GM19395 (cell line): ENCODE data around the gene ZDHHC7.

ENCODE experiments used
- ATAC-seq: cut with Tn5 transposase; IDR thresholded peaks from one replicate; pipeline ENCODE4 v1.9.1; 2021; ENCODE audit warnings: mild to moderate bottlenecking, moderate library complexity; ENCODE audit not compliant: unreplicated experiment

The ZDHHC7 gene

GRCh38 chr16:84970447-84971127, 40.7 kb downstream of the ZDHHC7 start:
- ATAC-seq, result no peak

DNA sequence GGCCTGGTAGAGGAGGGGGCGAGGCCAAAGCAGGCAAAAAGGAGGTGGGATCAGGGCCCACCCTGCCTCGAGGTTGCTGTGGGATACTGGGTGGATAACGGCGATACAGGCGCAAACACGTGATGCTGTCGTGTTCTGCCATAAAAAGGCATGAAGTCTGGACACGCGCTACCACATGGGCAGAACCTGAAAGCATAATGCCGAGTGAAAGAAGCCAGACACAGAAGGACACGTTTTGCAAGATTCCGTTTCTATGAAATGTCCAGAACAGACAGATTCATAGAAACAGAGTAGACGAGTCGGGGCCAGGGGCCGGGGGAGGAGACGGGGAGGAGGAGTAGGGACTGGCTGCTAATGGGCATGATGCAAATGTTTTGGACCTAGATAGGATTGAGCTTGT, 43.5 kb downstream of the ZDHHC7 start:
- no peak for ATAC-seq

DNA sequence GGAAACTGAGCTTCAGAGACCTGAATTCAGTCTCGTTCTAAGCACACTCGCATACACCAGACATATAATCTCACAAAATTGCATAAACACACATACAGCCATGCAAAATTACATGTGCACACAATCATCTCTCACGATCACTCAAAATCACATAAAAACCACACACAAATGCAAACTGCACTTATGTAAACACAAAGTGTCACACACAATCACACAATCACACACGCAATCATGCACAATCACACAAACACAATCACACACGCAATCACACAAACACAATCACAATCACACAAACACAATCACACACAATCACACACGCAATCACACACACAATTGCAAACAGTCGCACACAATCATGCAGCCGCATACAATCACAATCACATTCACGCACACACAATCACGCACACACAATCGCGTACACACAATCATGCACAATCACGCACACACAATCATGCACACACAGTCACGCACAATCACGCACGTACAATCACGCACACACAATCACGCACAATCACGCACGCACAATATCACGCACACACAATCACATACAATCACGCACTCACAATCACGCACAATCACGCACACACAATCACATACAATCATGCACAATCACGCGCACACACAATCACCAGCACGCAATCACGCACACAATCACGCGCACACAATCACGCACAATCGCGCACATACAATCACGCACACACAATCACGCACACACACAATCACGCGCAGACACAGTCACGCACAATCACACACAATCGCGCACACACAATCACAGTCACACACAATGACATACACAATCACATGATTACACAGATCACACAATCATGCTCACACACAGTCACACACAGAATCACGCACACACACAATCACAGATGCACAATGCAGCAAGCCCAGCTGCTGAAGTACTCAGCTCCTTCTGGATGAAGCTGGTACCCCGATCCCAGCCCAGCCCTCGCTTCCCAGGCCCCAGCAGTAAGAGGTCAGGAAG, 45.6 kb downstream of the ZDHHC7 start:
- no peak for ATAC-seq

- ATAC-seq, result no peak
Measured at GRCh38 chr16:84964386-84965128, 46.8 kb downstream of the ZDHHC7 start.

GRCh38 chr16:84963066-84963465, 48.3 kb downstream of the ZDHHC7 start:
- no peak for ATAC-seq

DNA sequence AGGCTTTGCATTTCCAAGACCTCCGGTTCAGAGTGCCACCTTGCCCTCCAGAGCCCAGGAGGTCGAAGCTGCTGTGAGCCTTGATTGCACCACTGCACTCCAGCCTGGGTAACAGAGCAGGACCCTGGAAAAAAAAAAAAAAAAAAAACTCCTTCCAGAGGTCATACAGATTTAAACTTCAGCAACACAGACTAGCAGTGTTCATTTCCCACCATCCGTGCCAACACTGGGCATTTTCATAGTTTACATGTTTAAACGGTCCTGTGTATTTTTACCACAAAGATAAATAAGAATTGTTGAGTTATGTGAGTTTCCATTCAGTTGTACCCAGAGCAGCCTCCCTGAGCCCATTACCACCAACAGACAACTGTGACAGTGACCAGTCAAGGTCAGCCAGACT, 50.4 kb downstream of the ZDHHC7 start:
- ATAC-seq, result no peak

- no peak for ATAC-seq
Measured at GRCh38 chr16:84959784-84960417, 51.4 kb downstream of the ZDHHC7 start.

DNA sequence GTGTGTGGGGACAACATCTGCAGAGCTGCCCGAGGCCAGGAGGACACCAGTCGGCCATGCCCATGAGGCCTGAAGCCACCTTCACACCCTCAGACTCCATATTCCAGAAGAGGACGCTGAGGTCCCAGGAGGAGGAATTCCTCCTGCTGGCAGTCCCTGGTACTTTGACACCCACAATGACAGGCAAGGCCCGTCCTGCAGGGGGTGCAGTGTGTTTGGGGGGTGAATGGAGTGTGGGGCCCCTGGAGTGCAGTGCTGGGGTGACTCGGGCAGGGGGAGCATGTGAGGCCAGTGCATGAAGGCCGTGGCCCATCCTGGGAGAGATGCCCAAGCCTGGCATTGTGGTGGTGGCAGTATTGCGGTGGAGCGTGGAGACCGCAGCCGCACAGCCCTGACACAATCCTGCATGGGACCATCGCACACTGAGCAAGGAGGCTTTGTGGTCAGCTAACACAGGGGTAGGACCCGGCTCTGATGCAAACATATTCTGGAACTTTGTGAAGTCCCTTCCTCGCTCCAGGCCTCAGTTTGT, 52.2 kb downstream of the ZDHHC7 start:
- ATAC-seq, result no peak

DNA sequence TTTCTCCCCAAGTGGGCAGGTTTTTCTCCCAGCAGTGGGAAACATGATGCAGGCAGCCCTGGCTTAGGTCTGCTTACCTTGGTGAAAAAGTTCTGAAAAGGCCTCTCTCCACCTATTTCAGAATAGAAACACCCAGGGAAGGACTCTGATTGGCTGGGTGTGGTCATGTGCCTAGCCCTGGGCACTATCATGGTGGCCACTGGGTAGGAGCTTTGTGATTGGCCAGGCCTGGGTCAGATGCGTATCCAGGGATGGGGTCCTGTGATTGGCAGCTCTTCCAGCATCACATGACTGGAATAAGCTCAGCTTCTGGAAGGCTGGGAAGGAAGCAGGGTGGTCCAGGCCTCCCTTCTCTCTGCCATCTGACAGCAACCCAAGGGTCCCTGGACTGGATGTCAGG, 53.5 kb downstream of the ZDHHC7 start:
- no peak for ATAC-seq

GRCh38 chr16:84957192-84957591, 54.1 kb downstream of the ZDHHC7 start:
- no peak for ATAC-seq

DNA sequence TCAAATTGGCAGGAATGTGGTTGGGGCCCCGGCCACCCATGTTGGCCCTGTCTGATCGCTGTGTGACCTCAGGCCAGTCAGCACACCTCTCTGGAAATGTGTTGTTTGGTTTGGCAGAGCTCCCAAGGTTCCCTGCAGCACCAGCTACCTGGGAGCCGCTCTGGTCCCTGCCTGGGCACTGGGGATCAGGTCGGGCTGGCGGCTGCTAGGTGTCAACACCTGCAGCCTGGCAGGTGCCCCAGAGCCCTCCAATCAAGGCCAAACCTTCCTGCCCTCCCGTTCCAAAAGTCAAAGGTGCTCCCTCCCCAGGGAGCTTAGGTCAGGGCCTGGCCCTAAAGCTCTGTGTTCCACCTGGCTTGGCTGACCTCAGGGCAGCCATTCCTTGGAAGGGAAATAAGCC, 55.9 kb downstream of the ZDHHC7 start:
- no peak for ATAC-seq

DNA sequence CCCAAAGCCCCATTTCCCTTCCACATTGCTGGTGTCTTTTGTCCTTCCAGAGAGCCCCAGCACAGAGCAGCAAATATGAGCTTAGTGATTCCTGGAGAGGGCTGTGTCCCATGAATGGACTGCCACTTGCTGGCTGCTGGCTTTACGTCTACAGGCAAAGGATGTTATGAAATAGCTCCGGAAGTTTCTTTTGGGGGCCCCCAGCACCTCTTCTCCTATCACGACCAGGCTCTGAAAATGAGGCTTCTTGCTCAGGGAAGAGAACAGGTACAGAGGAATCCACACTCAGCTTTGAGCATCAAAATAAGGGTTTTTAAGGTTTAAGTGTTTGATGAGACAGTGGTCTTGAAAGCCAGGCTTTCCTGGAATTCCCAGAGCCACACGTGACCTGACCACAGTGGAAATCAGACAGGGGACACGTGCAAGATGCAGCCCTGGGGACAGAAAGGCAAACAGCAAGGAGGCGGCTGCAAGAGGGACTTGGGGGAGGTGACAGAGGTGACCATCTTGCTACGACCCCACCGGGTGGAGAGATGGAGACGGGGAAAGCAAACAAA, 58.1 kb downstream of the ZDHHC7 start:
- no peak for ATAC-seq

GRCh38 chr16:84952335-84953189, 58.8 kb downstream of the ZDHHC7 start:
- ATAC-seq, result no peak

DNA sequence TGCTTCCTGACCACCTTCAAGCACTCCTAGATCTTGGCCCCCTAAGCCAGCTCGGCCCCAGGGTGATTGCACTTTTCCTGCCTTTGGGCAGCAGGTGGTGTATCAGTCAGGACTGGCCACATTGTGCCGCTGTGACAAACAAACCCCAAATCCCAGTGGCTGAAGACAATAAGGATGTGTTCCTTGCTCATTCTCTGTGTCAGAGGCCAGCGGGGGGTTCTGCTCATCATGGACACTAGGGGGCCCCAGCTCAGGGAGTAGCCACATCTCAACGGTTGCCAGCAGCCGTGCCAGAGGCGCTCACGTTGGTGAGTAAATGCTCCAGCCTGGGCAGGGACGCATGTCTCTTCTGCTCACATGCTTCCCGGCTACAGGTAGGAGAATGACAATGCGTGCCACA, 60.4 kb downstream of the ZDHHC7 start:
- ATAC-seq, result no peak

DNA sequence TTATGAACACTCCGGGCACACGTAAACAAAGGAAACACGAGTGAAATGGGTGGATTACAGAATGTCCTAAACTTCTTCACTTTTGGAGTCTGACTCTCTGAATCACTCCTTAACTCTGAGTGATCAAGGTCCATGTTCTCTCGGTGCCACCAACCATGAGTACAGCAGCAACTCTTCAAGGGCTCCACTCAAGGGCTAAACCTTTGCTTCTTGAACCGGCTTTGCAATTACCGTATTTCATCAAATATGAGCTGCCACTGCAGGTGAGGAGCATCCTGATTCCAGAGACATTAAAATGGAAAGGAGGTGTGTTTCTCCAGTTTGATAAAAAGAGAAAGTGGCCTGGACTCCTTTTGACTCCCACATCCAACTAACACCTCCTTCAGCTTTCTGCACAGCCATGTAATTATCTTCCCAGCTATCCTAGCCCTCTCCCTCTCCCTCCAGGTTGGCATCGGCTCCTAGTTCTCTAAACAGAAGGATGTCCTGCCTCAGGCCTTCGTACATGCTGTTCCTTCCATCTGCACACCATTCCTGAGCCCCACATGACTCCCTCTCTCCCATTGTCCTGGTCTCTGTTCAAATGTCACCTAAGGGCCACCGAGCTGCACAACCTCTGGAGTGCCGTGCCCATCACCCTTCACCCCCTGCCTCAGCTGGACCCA, 61.4 kb downstream of the ZDHHC7 start:
- no peak for ATAC-seq

GRCh38 chr16:84948851-84949610, 62.3 kb downstream of the ZDHHC7 start:
- no peak for ATAC-seq

GRCh38 chr16:84947996-84948850, 63.1 kb downstream of the ZDHHC7 start:
- ATAC-seq, result no peak
